K562 (cell line): ENCODE measurements around the gene KCNH2. TPM values are rescaled to one million over a fixed set of nuclear protein-coding genes. Genes with fewer than 3 reads are reported as not detected.

Source experiments
- ATAC-seq: fragments of 200-7000 bp; cut with Tn5 transposase; 3 replicates; pipeline ENCODE4 v1.9.1; 2020; ENCODE audit warnings: moderate library complexity
- BruUV-seq: library from RNA; stranded (reverse); fragments of 400-500 nt; replicated peaks from 2 replicates; lab custom pipeline; 2021; lab: Mats Ljungman, UMichigan
- CTCF ChIA-PET: fragments of 300-600 bp; formaldehyde crosslinking; extraction: SDS; loops from one replicate; lab custom pipeline; 2021; ENCODE audit warnings: low intra/inter-chr PET ratio; lab: Yijun Ruan, JAX
- POLR2A ChIA-PET: fragments of 300-600, 350-650 bp; sonication (Branson Sonifier 250); formaldehyde crosslinking; extraction: SDS; loops from one replicate; lab custom pipeline; 2021; ENCODE audit warnings: antibody characterized with exemption, inconsistent platforms; lab: Yijun Ruan, JAX
- DNase-seq, 4 experiments: peaks; one replicate each; pipeline versions ENCODE4 v3.0.0 to v3.0.0-alpha.2; 2011 to 2018; ENCODE audit warnings: low spot score in 3 of 4, mixed read lengths in 3 of 4; ENCODE audit errors: extremely low read depth in 1 of 4
- FAIRE-seq: peaks from 2 replicates; lab custom pipeline; 2011; peaks lifted over from hg19 to GRCh38; lab: Jason Lieb, UNC
- H2AFZ ChIP-seq: 2 replicates; pipeline ENCODE4 v1.6.0; 2011; ENCODE audit warnings: low read depth, low read length, control low read depth, inconsistent platforms
- H3K27ac ChIP-seq: fragments of 200-600 bp; 3 replicates; pipeline ENCODE4 v1.8.0; 2011; ENCODE audit warnings: low read depth, mild to moderate bottlenecking, control low read depth, inconsistent platforms, low read length, moderate library complexity, mixed read lengths; ENCODE audit errors: extremely low read depth
- H3K27me3 ChIP-seq, 2 experiments: fragments of 300-600 bp in 1 of 2; 2 replicates in 1 of 2; 3 replicates in 1 of 2; pipeline versions ENCODE4 v1.6.0 to v1.8.0; 2011; ENCODE audit warnings: inconsistent platforms in 2 of 2, low read length in 2 of 2, mild to moderate bottlenecking in 1 of 2, mixed read lengths in 1 of 2, moderate library complexity in 1 of 2; ENCODE audit not compliant: control insufficient read depth in 2 of 2, insufficient read depth in 2 of 2
- H3K36me3 ChIP-seq: fragments of 300-600 bp; 3 replicates; pipeline ENCODE4 v1.8.0; 2011; ENCODE audit warnings: mild to moderate bottlenecking, low read length, inconsistent platforms; ENCODE audit not compliant: control insufficient read depth, insufficient read depth
- H3K4me1 ChIP-seq, 2 experiments: fragments of 200-600 bp in 1 of 2; replicated peaks in 1 of 2; 2 replicates in 1 of 2; 3 replicates in 1 of 2; pipeline versions ENCODE4 v1.5.1 to v1.8.0; 2011; ENCODE audit warnings: inconsistent platforms in 2 of 2, low read length in 2 of 2, mild to moderate bottlenecking in 1 of 2, mixed read lengths in 1 of 2, moderate library complexity in 1 of 2; ENCODE audit not compliant: control insufficient read depth in 2 of 2, insufficient read depth in 2 of 2
- H3K4me2 ChIP-seq: 2 replicates; pipeline ENCODE4 v1.6.1; 2011; ENCODE audit warnings: low read length, control low read depth, inconsistent platforms, mixed read lengths; ENCODE audit not compliant: insufficient read depth
- H3K4me3 ChIP-seq: fragments of 200-600 bp; sonication (generic), shearing (Covaris generic); 2 replicates; pipeline ENCODE4 v1.5.1; 2016; ENCODE audit warnings: control low read depth, inconsistent platforms
- H3K79me2 ChIP-seq: fragments of 200-600 bp; 3 replicates; pipeline ENCODE4 v1.8.0; 2011; ENCODE audit warnings: low read length, inconsistent platforms; ENCODE audit not compliant: control insufficient read depth, insufficient read depth
- H3K9ac ChIP-seq, 2 experiments: 2 replicates each; pipeline versions ENCODE4 v1.6.0 to v1.6.1; 2011; ENCODE audit warnings: low read depth in 2 of 2, low read length in 2 of 2, control low read depth in 1 of 2, inconsistent platforms in 1 of 2, mild to moderate bottlenecking in 1 of 2, mixed read lengths in 1 of 2; ENCODE audit not compliant: insufficient read depth in 1 of 2
- H3K9me1 ChIP-seq: one replicate; pipeline ENCODE4 v1.6.0; 2011; ENCODE audit warnings: inconsistent platforms, mild to moderate bottlenecking, low read length, moderate library complexity; ENCODE audit not compliant: control insufficient read depth, insufficient read depth
- H3K9me3 ChIP-seq: replicated peaks from 2 replicates; pipeline ENCODE4 v1.5.1; 2011; ENCODE audit warnings: low read depth, low read length, inconsistent platforms; ENCODE audit not compliant: control insufficient read depth, insufficient read depth
- H4K20me1 ChIP-seq: replicated peaks from 2 replicates; pipeline ENCODE4 v1.6.1; 2011; ENCODE audit warnings: low read length, inconsistent platforms, mixed read lengths; ENCODE audit not compliant: control insufficient read depth, insufficient read depth
- BCL6 ChIP-seq: fragments of 250-450 bp; sonication (Bioruptor Pico); IDR thresholded peaks from 2 replicates; pipeline ENCODE4 v1.4.0; 2020
- CHD7 ChIP-seq: fragments of 200-600 bp; sonication (generic); IDR thresholded peaks from one replicate; pipeline ENCODE4 v1.6.1; 2012; ENCODE audit warnings: mild to moderate bottlenecking, low read depth, low read length, inconsistent platforms
- ELK3 ChIP-seq: fragments of 450-650 bp; formaldehyde crosslinking; IDR thresholded peaks from 2 replicates; pipeline ENCODE4 v1.4.0; 2020; ENCODE audit warnings: mild to moderate bottlenecking
- MBD2 ChIP-seq: sonication (generic); IDR thresholded peaks from 2 replicates; pipeline ENCODE4 v1.6.1; 2016; ENCODE audit warnings: low read depth, borderline replicate concordance
- PATZ1 ChIP-seq: fragments of 250-450 bp; sonication (Bioruptor Pico); IDR thresholded peaks from 2 replicates; pipeline ENCODE4 v1.5.0; 2020; ENCODE audit warnings: mild to moderate bottlenecking, borderline replicate concordance
- STAT5A ChIP-seq: IDR thresholded peaks from 2 replicates; pipeline ENCODE4 v1.6.1; 2012; ENCODE audit warnings: low read length, inconsistent platforms, borderline replicate concordance
- XRCC4 ChIP-seq: IDR thresholded peaks from one replicate; pipeline ENCODE4 v1.6.1; 2011; ENCODE audit not compliant: insufficient read depth, insufficient read length; ENCODE audit errors: extremely low read depth
- ZKSCAN1 ChIP-seq: fragments of 150-350 bp; IDR thresholded peaks from 2 replicates; pipeline ENCODE4 v1.6.1; 2016; ENCODE audit warnings: low read depth, low read length
- ZNF124 ChIP-seq: sonication (generic); formaldehyde crosslinking; IDR thresholded peaks from 2 replicates; pipeline ENCODE4 v1.8.1; 2022; ENCODE audit warnings: missing genetic modification reagents
- WGBS: fragments of 100-300 bp; shearing (Covaris generic); methylation state at CpG from one replicate; pipeline ENCODE4 v1.1.6; 2016; ENCODE audit warnings: low coverage, mixed read lengths; ENCODE audit not compliant: insufficient coverage; ENCODE audit errors: missing lambda C conversion rate; 5-methylcytosine and 5-hydroxymethylcytosine counted together
- in situ Hi-C: fragments of 300-500 bp; cut with MboI; formaldehyde crosslinking; loops from 4 replicates; pipeline ENCODE4 v1.15.0; 2018; ENCODE audit warnings: inconsistent platforms, mixed read lengths
- intact Hi-C: fragments of 100-400 bp; cut with micrococcal nuclease; formaldehyde crosslinking; loops from 2 replicates; pipeline ENCODE4 v1.14.2; 2022
- polyA plus RNA-seq, 8 experiments: library from polyadenylated mRNA; depleted of rRNA in 4 of 8; stranded (reverse) in 5 of 8; unstranded in 3 of 8; fragments of >200 nt; fragmentation: Nextera tagmentation in 2 of 8; fragmentation: Illumina TruSeq in 1 of 8; extraction: Ambion mirVana in 2 of 8; extraction: Trizol in 1 of 8; gene quantifications; 2 replicates each; pipeline versions ENCODE4 v1.2.1 to v1.2.3, GENCODE V29; 2011 to 2014; ENCODE audit warnings: inconsistent platforms in 1 of 8, missing spikeins in 1 of 8
- total RNA-seq, 7 experiments: library from RNA; depleted of rRNA in 6 of 7; stranded (reverse); fragments of >200 nt in 6 of 7; fragmentation: Illumina TruSeq in 2 of 7; extraction: Trizol in 2 of 7; gene quantifications; 2 replicates each; pipeline versions ENCODE4 v1.2.1 to v1.2.3, GENCODE V29; 2011 to 2021; ENCODE audit warnings: low replicate concordance in 1 of 7

Gene KCNH2
- total and polyA plus RNA-seq, 9 of the 15 experiments (the other 6 are each of a cell fraction or from before 2014, with no cell fraction given), result 18.1 to 368 (median 218) TPM

GRCh38 chr7:150914966-150915365 is 63.2 kb downstream of the KCNH2 start:
- 16% methylated on average over 6 of the region's 6 CpGs for WGBS
- no peak for FAIRE-seq
- TF ChIP-seq CHD7, result no peak
- no peak for TF ChIP-seq PATZ1 (CRISPR knock-in tag)
- TF ChIP-seq ZNF124 (CRISPR knock-in tag), result no peak
- no peak for TF ChIP-seq ELK3 (CRISPR knock-in tag)
- TF ChIP-seq ZKSCAN1, result no peak
- TF ChIP-seq BCL6, result no peak
- no peak for TF ChIP-seq MBD2
- no peak for TF ChIP-seq XRCC4
- no peak for TF ChIP-seq STAT5A

More at GRCh38 chr7:150914966-150915365, 63.2 kb downstream of the KCNH2 start:
- ChIA-PET POLR2A (interaction anchor here (1.0 to 1.2 kb wide), 3 partner anchors 13 to 24 kb away, joined by 3 to 4 read pairs (median 3); no protein-coding TSS in a partner anchor), CTCF (no interaction called here)
- H3K27ac ChIP-seq, result no peak overlapping the region
- H3K79me2 ChIP-seq, result no peaks in the 10 kb centered on the region
- peaks cover 4 to 22% of the 10 kb centered on the region in 2 experiments; a peak in 3 of 5 replicates for H3K4me1 ChIP-seq
- intact Hi-C loops (no loop called here), in situ Hi-C loops (no loop called here)
- no peaks in the 10 kb centered on the region for H3K9me1 ChIP-seq
- H3K36me3 ChIP-seq, result no peaks in the 10 kb centered on the region
- ATAC-seq (no peak), DNase-seq (no peak)
- H4K20me1 ChIP-seq, result no peaks in the 10 kb centered on the region
- H3K27me3 ChIP-seq, result peaks cover 8 to 38% of the 10 kb centered on the region in 2 experiments
- H3K4me3 ChIP-seq, result no peak overlapping the region
- no peak overlapping the region for H3K9ac ChIP-seq
- BruUV-seq, result no TSS peak
- no peaks in the 10 kb centered on the region for H3K9me3 ChIP-seq
- no peak overlapping the region for H2AFZ ChIP-seq
- no peak overlapping the region for H3K4me2 ChIP-seq
